GM19240 (cell line): ENCODE measurements around the gene DNAJA3.
A peak's percentile ranks its signal among the peaks of the same experiment; 100 is the strongest.

ENCODE experiments used
- DNase-seq: peaks from one replicate; pipeline ENCODE4 v3.0.0; 2011; ENCODE audit warnings: low spot score; ENCODE audit not compliant: insufficient read length

The DNAJA3 gene

GRCh38 chr16:4425378-4426020, at the start of gene DNAJA3:
Gene DNAJA3, plus strand, starts transcription at chr16:4425868. Its CDS starts 14 bp downstream, at chr16:4425882.
- peak; percentile 90 for DNase-seq

- DNase-seq = no peak
Measured at GRCh38 chr16:4376126-4376892, 49.4 kb upstream of the DNAJA3 start.

- DNase-seq = no peak
Measured at GRCh38 chr16:4376893-4377572, 48.6 kb upstream of the DNAJA3 start.

- no peak for DNase-seq
Measured at GRCh38 chr16:4377573-4378154, 48.0 kb upstream of the DNAJA3 start.

- DNase-seq = no peak
Measured at GRCh38 chr16:4378161-4378666, 47.5 kb upstream of the DNAJA3 start.

- DNase-seq = no peak
Measured at GRCh38 chr16:4378999-4379690, 46.5 kb upstream of the DNAJA3 start.

GRCh38 chr16:4380119-4381063, 45.3 kb upstream of the DNAJA3 start:
- DNase-seq = no peak

GRCh38 chr16:4381072-4381934, 44.4 kb upstream of the DNAJA3 start:
- DNase-seq = no peak

GRCh38 chr16:4381935-4382794, 43.5 kb upstream of the DNAJA3 start:
- no peak for DNase-seq

- no peak for DNase-seq
Measured at GRCh38 chr16:4382795-4383357, 42.8 kb upstream of the DNAJA3 start.

- no peak for DNase-seq
Measured at GRCh38 chr16:4383591-4384444, 41.9 kb upstream of the DNAJA3 start.

GRCh38 chr16:4384509-4384942, 41.1 kb upstream of the DNAJA3 start:
- DNase-seq = no peak

GRCh38 chr16:4385066-4385788, 40.4 kb upstream of the DNAJA3 start:
- no peak for DNase-seq

- no peak for DNase-seq
Measured at GRCh38 chr16:4385789-4386450, 39.7 kb upstream of the DNAJA3 start.

- DNase-seq = no peak
Measured at GRCh38 chr16:4386451-4386805, 39.2 kb upstream of the DNAJA3 start.
